LNCaP clone FGC (cell line): ENCODE measurements around the gene CHRDL2.
"Not testable (repeated sequence)": the region's sequence is repeated elsewhere in the genome, so short reads cannot be mapped to it uniquely, and the experiment has no call there.

Experiments
- DNase-seq: peaks from one replicate; pipeline ENCODE4 v3.0.0-alpha.2; 2011; ENCODE audit warnings: low read depth
- H3K4me3 ChIP-seq: 2 replicates; pipeline ENCODE4 v1.5.1; 2011; ENCODE audit warnings: mild to moderate bottlenecking, low read depth, low read length, control low read depth
- CTCF ChIP-seq: IDR thresholded peaks from 2 replicates; pipeline ENCODE4 v1.5.1; 2012; ENCODE audit warnings: mild to moderate bottlenecking; ENCODE audit not compliant: control insufficient read depth, insufficient read depth; ENCODE audit errors: extremely low read depth

The CHRDL2 gene

GRCh38 chr11:74775762-74776161 is 44.5 kb upstream of the CHRDL2 start:
- no peak for TF ChIP-seq CTCF
- no peak for DNase-seq
- no peak overlapping the region for H3K4me3 ChIP-seq

GRCh38 chr11:74773476-74773875 is 42.2 kb upstream of the CHRDL2 start:
- no peak for DNase-seq
- no peak for TF ChIP-seq CTCF

DNA sequence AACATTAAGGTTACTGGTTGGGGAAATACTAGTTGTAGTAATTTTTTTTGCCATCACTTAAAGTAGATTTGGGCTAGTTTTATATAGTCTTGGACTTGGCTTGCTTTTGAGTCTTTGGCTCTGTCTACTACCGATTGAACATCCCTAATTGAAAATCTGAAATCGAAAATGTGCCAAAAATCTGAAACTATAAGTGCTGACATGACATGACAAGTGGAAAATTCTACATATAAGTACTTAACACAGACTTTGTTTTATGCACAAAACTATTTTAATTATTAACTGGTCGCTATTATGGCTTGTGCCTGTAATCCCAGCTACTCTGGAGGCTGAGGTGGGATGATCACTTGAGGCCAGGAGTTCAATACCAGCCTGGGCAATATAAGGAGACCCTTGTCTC is 39.9 kb upstream of the CHRDL2 start:
- no peak overlapping the region for H3K4me3 ChIP-seq
- no peak for DNase-seq
- TF ChIP-seq CTCF, result no peak

More at GRCh38 chr11:74773476-74773875, 42.2 kb upstream of the CHRDL2 start:
- H3K4me3 ChIP-seq, result no peak overlapping the region

DNA sequence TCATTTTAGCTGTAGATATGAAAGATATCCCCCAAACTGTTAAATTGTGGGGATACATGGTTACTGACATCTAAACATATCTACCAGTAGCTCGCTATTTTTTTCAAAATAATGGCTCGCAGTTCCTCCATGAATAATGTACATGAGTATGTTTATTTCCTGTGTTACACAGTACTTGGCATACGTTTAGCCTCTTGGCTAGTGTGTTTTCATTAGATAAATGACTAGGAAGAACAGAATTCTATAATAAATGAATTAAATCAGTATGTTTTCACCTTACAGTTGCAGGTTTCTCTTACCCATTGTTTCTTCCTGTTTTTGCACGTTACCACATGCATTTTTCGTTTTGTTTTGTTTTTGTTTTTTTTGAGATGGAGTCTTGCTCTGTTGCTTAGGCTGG is 39.2 kb upstream of the CHRDL2 start:
- DNase-seq, result no peak
- H3K4me3 ChIP-seq, result no peak overlapping the region
- TF ChIP-seq CTCF, result no peak

- DNase-seq, result no peak
- no peak for TF ChIP-seq CTCF
- H3K4me3 ChIP-seq, result no peak overlapping the region
These were observed 38.0 kb upstream of the CHRDL2 start for GRCh38 chr11:74769055-74769707.

DNA sequence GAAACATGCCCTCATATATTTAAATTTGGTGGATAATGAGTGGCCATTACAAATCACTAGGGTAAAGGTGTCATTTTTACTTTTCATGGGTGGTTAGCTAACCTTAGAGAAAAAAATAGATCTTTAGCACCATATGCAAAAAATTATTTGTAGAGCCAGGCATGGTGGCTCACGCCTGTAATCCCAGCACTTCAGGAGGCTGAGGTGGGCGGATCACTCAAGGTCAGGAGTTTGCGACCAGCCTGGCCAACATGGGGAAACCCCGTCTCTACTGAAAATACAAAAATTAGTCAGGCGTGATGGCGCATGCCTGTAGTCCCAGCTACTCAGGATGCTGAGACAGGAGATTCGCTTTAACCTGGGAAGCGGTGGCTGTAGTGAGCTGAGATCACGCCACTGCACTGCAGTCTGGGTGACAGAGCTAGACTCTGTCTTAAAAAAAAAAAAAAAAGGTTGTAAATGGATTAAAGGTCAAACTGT is 37.0 kb upstream of the CHRDL2 start:
- DNase-seq, H3K4me3 ChIP-seq: not testable (repeated sequence)

- no peak overlapping the region for H3K4me3 ChIP-seq
- no peak for DNase-seq
- TF ChIP-seq CTCF, result no peak
These were observed 35.7 kb upstream of the CHRDL2 start for GRCh38 chr11:74766905-74767304.
